ENCODE measurements around the gene GOLGA2.

- TF ChIP-seq CTCF (IDR thresholded peaks at IDR 0.05; ENCODE audit: insufficient read depth, low read depth, low read length) = no peak
- no peak for TF ChIP-seq EZH2 (IDR thresholded peaks at IDR 0.05; ENCODE audit: insufficient read depth, low read length)
Measured at GRCh38 chr9:128250839-128251731, 24.7 kb downstream of the GOLGA2 start.
